ENCODE measurements around the gene BIRC5.
A peak's percentile ranks its signal among the peaks of the same experiment; 100 is the strongest.

The BIRC5 gene

DNA sequence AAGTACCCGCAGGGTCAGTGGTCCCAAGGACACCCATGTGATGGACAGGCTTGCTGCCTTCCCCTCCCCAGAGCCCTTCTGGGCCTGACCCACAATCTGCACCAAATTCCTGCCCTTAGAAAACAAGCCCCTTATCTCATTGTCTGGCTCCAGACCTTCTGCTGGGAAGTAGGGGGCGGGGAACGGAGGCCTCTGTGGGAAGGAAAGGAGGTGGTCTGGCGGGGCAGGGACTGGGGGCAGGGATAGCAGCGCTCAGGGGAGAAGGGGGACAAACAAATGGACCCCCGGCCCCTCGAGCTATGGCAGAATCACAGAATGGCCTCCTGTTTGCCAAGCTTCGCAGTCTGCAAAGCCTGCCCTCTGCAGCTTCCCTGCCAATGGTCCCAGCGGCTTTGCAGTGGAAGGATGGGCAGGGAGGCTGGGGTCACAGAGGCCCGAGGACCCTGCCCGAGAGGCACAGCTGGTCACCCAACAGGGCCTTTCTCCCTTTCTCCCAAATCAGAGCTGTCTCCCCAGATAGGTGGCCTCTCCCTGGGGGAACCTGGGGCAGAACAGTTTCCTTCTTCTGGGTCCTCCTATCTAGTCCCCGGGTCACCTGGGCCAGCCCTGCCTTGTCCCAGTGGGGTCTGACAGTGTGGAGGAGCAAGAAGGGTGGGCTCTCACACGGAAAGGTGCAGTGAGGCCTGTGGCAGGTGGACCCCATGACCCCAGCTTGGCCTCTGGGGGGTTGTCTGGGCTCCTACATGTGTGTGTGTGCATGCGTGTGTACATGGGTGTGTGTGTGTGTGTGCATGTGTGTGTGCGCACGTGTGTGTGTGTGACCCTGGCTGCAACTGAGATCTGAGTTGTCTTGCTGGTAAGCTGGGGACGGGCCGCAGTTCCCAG, 42.9 kb downstream of the BIRC5 start:
- WGBS (ENCODE audit: extremely low coverage, insufficient coverage, insufficient read length): no CpG with 5 or more reads among the region's 18 CpGs
- no peaks in the 10 kb centered on the region for H3K9me3 ChIP-seq (ENCODE audit: insufficient read depth, low read depth, low read length)
- peak overlapping the region; percentile 51 for H2AK5ac ChIP-seq (ENCODE audit: low read length)
- H3K9ac ChIP-seq (ENCODE audit: low read length): no peak overlapping the region
- DNase-seq: no peak
- peak overlapping the region; percentile 4 for H3K18ac ChIP-seq (ENCODE audit: low read length)
- peak overlapping the region; percentile 3 for H3K14ac ChIP-seq (ENCODE audit: low read length)
- no peak overlapping the region for H3K27ac ChIP-seq (ENCODE audit: low read depth, low read length)
- H4K91ac ChIP-seq (ENCODE audit: low read depth, low read length): peak overlapping the region; percentile 63
- H3K4me1 ChIP-seq (ENCODE audit: control insufficient read depth in 1 of 2, insufficient read depth in 2 of 2, low read length in 2 of 2): peaks cover 31 to 32% of the 10 kb centered on the region in 2 experiments
- peak overlapping the region; percentile 42 for H3K4ac ChIP-seq (ENCODE audit: low read depth, low read length)
- peaks cover 3% of the 10 kb centered on the region for H3K79me2 ChIP-seq (ENCODE audit: control insufficient read depth, insufficient read depth, low read length, poor library complexity)
- peak overlapping the region; percentile 1 for H2AFZ ChIP-seq (ENCODE audit: insufficient read depth, low read length, poor library complexity)
- no peak overlapping the region for H3K4me3 ChIP-seq (ENCODE audit: low read depth, low read length)
- peak overlapping the region; percentile 70 for H2BK120ac ChIP-seq (ENCODE audit: insufficient read depth, low read length, poor library complexity)
- no peaks in the 10 kb centered on the region for H3K36me3 ChIP-seq (ENCODE audit: control insufficient read depth in 1 of 2, insufficient read depth in 2 of 2, low read length in 2 of 2)
- no peak overlapping the region for H4K12ac ChIP-seq (ENCODE audit: low read depth, low read length)
- H3K27me3 ChIP-seq (ENCODE audit: insufficient read depth, low read length): no peaks in the 10 kb centered on the region
- peak overlapping the region; percentile 23 for H2BK12ac ChIP-seq (ENCODE audit: low read length)
- H2BK5ac ChIP-seq (ENCODE audit: low read depth, low read length, poor library complexity): peak overlapping the region; percentile 51
- peak overlapping the region; percentile 13 for H4K8ac ChIP-seq (ENCODE audit: low read depth, low read length)
- H3K4me2 ChIP-seq (ENCODE audit: low read length): no peak overlapping the region
- no peak overlapping the region for H3K23ac ChIP-seq (ENCODE audit: low read length)
- peaks cover 22% of the 10 kb centered on the region for H3K79me1 ChIP-seq (ENCODE audit: low read length)

DNA sequence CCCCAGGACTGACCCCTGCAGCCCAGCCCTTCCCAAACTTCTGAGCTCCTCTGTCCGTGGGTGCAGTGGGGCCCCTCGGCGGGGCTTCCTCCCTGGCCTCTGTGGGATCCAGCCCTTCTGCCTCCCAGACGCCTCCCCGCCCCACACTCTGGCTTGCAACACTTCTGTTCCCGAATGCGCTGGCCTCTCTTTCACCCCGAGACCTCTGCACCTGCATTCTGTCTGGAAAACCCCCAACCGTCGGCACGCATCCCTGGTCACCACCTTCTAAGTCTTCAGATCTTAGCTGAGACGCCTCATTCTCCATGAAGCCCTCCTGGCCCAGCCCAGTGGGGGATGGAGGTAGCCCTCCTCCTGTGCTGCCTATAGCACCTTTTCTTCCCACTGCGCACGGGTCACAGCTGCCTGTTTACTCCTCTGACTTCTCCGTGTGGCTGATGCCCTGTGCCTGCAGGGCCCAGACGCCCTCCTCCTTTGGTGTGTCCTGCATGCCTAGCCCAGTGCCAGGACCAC, 43.8 kb downstream of the BIRC5 start:
- WGBS (ENCODE audit: extremely low coverage, insufficient coverage, insufficient read length): no CpG with 5 or more reads among the region's 16 CpGs
- peaks cover 3% of the 10 kb centered on the region for H3K79me2 ChIP-seq (ENCODE audit: control insufficient read depth, insufficient read depth, low read length, poor library complexity)
- peaks cover 31 to 32% of the 10 kb centered on the region in 2 experiments for H3K4me1 ChIP-seq (ENCODE audit: control insufficient read depth in 1 of 2, insufficient read depth in 2 of 2, low read length in 2 of 2)
- no peaks in the 10 kb centered on the region for H3K36me3 ChIP-seq (ENCODE audit: control insufficient read depth in 1 of 2, insufficient read depth in 2 of 2, low read length in 2 of 2)
- no peak overlapping the region for H3K27ac ChIP-seq (ENCODE audit: low read depth, low read length)
- peak overlapping the region; percentile 28 for H3K14ac ChIP-seq (ENCODE audit: low read length)
- peak overlapping the region; percentile 36 for H4K8ac ChIP-seq (ENCODE audit: low read depth, low read length)
- DNase-seq: peak; percentile 10 to 39
- no peak overlapping the region for H2AFZ ChIP-seq (ENCODE audit: insufficient read depth, low read length, poor library complexity)
- H2BK120ac ChIP-seq (ENCODE audit: insufficient read depth, low read length, poor library complexity): peak overlapping the region; percentile 30
- peaks cover 22% of the 10 kb centered on the region for H3K79me1 ChIP-seq (ENCODE audit: low read length)
- H3K4ac ChIP-seq (ENCODE audit: low read depth, low read length): no peak overlapping the region
- peak overlapping the region; percentile 63 for H4K91ac ChIP-seq (ENCODE audit: low read depth, low read length)
- no peak overlapping the region for H3K4me3 ChIP-seq (ENCODE audit: low read depth, low read length)
- H3K23ac ChIP-seq (ENCODE audit: low read length): no peak overlapping the region
- H2BK12ac ChIP-seq (ENCODE audit: low read length): peak overlapping the region; percentile 72
- H3K9ac ChIP-seq (ENCODE audit: low read length): no peak overlapping the region
- no peaks in the 10 kb centered on the region for H3K27me3 ChIP-seq (ENCODE audit: insufficient read depth, low read length)
- H3K9me3 ChIP-seq (ENCODE audit: insufficient read depth, low read depth, low read length): no peaks in the 10 kb centered on the region
- H2AK5ac ChIP-seq (ENCODE audit: low read length): peak overlapping the region; percentile 65
- H4K12ac ChIP-seq (ENCODE audit: low read depth, low read length): no peak overlapping the region
- H3K18ac ChIP-seq (ENCODE audit: low read length): peak overlapping the region; percentile 10
- H3K4me2 ChIP-seq (ENCODE audit: low read length): peak overlapping the region; percentile 9
- H2BK5ac ChIP-seq (ENCODE audit: low read depth, low read length, poor library complexity): no peak overlapping the region

DNA sequence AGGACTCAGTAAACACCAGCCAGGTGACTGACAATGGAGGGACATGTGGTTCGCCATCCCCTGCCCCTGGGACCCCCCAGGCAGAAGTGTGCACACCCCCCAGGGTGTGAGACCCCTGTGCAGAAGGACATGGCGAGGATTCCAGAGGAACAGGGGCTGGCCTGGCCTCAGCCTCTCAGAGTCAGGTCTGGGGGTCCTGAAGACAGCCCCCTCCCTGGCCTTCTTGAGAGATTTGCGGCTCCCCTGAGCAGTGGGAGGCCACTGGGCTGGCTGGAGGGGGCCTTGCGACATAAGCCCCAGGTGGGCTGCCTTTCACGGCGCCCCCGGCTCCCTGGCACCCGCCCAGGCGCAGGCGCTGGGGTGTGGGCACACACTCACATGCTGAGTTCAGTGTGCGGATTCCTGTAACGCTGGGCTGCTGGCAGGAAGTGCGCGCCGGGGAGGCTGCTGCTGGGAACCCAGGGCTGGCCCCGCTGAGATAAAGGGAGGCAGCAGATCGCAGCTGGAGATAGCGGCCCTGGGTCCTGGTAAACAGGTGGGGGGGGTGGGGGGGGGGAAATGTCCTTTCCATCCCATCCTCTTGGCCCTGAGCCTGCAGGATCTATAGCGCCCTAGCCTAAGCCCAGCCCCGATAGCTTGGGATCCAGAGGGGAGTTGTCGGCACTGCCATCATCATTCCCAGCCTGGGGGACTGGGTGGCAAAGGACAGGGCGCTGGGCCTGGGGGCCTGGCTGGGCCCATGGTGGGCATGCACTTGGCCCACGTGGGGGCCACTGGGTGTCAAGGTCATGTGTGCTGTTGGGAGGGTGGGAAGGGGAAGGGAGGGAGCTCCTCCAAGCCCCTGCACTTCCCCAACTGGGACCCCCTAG, 44.5 kb downstream of the BIRC5 start:
- Histone ChIP-seq H3K14ac (ENCODE audit: low read length) (peak overlapping the region; percentile 28), H3K4ac (ENCODE audit: low read depth, low read length) (no peak overlapping the region), H4K12ac (ENCODE audit: low read depth, low read length) (no peak overlapping the region), H3K4me3 (ENCODE audit: low read depth, low read length) (no peak overlapping the region), H4K91ac (ENCODE audit: low read depth, low read length) (peak overlapping the region; percentile 42), H3K18ac (ENCODE audit: low read length) (peak overlapping the region; percentile 10), H3K4me1 (ENCODE audit: control insufficient read depth in 1 of 2, insufficient read depth in 2 of 2, low read length in 2 of 2) (peaks cover 32 to 34% of the 10 kb centered on the region in 2 experiments), H3K23ac (ENCODE audit: low read length) (no peak overlapping the region), H3K36me3 (ENCODE audit: control insufficient read depth in 1 of 2, insufficient read depth in 2 of 2, low read length in 2 of 2) (no peaks in the 10 kb centered on the region), H2BK120ac (ENCODE audit: insufficient read depth, low read length, poor library complexity) (peak overlapping the region; percentile 30), H3K79me1 (ENCODE audit: low read length) (peaks cover 22% of the 10 kb centered on the region), H3K9ac (ENCODE audit: low read length) (no peak overlapping the region), H3K27me3 (ENCODE audit: insufficient read depth, low read length) (no peaks in the 10 kb centered on the region), H4K8ac (ENCODE audit: low read depth, low read length) (peak overlapping the region; percentile 36), H3K9me3 (ENCODE audit: insufficient read depth, low read depth, low read length) (no peaks in the 10 kb centered on the region), H3K4me2 (ENCODE audit: low read length) (no peak overlapping the region), H2AFZ (ENCODE audit: insufficient read depth, low read length, poor library complexity) (no peak overlapping the region), H2AK5ac (ENCODE audit: low read length) (peak overlapping the region; percentile 65), H2BK12ac (ENCODE audit: low read length) (peak overlapping the region; percentile 72), H3K27ac (ENCODE audit: low read depth, low read length) (no peak overlapping the region), H2BK5ac (ENCODE audit: low read depth, low read length, poor library complexity) (peak overlapping the region; percentile 28), H3K79me2 (ENCODE audit: control insufficient read depth, insufficient read depth, low read length, poor library complexity) (peaks cover 3% of the 10 kb centered on the region)
- peak in 1 of 2 donors; percentile 47 for DNase-seq
- WGBS (ENCODE audit: extremely low coverage, insufficient coverage, insufficient read length): no CpG with 5 or more reads among the region's 23 CpGs

DNA sequence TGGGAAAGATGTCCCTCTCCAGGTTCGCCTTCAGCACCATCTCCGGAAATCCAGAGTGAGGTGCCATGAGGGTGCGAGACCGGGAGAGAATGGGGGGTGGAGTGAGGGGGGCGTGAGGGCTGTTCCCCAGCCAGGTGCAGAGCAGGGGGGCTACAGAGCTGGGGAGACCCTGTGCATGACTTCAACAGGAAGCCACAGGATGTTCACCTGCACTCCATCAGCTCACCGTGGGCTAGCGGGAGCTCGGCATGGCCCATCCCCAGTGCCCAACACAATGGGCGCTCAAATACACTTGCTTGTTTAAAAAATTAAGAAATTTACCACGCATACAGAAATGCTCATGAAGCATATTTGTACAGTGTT, 45.1 kb downstream of the BIRC5 start:
- H4K8ac ChIP-seq (ENCODE audit: low read depth, low read length): no peak overlapping the region
- no peaks in the 10 kb centered on the region for H3K36me3 ChIP-seq (ENCODE audit: control insufficient read depth in 1 of 2, insufficient read depth in 2 of 2, low read length in 2 of 2)
- no peak overlapping the region for H3K9ac ChIP-seq (ENCODE audit: low read length)
- H2AFZ ChIP-seq (ENCODE audit: insufficient read depth, low read length, poor library complexity): no peak overlapping the region
- H2BK5ac ChIP-seq (ENCODE audit: low read depth, low read length, poor library complexity): no peak overlapping the region
- no peak overlapping the region for H2BK12ac ChIP-seq (ENCODE audit: low read length)
- H3K14ac ChIP-seq (ENCODE audit: low read length): no peak overlapping the region
- H3K4me2 ChIP-seq (ENCODE audit: low read length): no peak overlapping the region
- WGBS (ENCODE audit: extremely low coverage, insufficient coverage, insufficient read length): no CpG with 5 or more reads among the region's 10 CpGs
- peaks cover 28 to 30% of the 10 kb centered on the region in 2 experiments for H3K4me1 ChIP-seq (ENCODE audit: control insufficient read depth in 1 of 2, insufficient read depth in 2 of 2, low read length in 2 of 2)
- no peak for DNase-seq
- H3K23ac ChIP-seq (ENCODE audit: low read length): no peak overlapping the region
- H3K4me3 ChIP-seq (ENCODE audit: low read depth, low read length): no peak overlapping the region
- H3K27me3 ChIP-seq (ENCODE audit: insufficient read depth, low read length): no peaks in the 10 kb centered on the region
- H3K27ac ChIP-seq (ENCODE audit: low read depth, low read length): no peak overlapping the region
- H4K91ac ChIP-seq (ENCODE audit: low read depth, low read length): peak overlapping the region; percentile 8
- no peak overlapping the region for H3K4ac ChIP-seq (ENCODE audit: low read depth, low read length)
- no peak overlapping the region for H2AK5ac ChIP-seq (ENCODE audit: low read length)
- H3K79me1 ChIP-seq (ENCODE audit: low read length): peaks cover 19% of the 10 kb centered on the region
- H2BK120ac ChIP-seq (ENCODE audit: insufficient read depth, low read length, poor library complexity): no peak overlapping the region
- H4K12ac ChIP-seq (ENCODE audit: low read depth, low read length): no peak overlapping the region
- no peak overlapping the region for H3K18ac ChIP-seq (ENCODE audit: low read length)
- peaks cover 1% of the 10 kb centered on the region for H3K79me2 ChIP-seq (ENCODE audit: control insufficient read depth, insufficient read depth, low read length, poor library complexity)
- peaks cover 2% of the 10 kb centered on the region for H3K9me3 ChIP-seq (ENCODE audit: insufficient read depth, low read depth, low read length)

Measured in trophoblast cell (in vitro differentiated cells and primary cell).